Stomach smooth muscle (tissue), 2 donors: Measurements from ENCODE around the gene TTC1.

Experiments
- H3K27ac ChIP-seq: one replicate; pipeline ENCODE4 v1.7.0; 2013; ENCODE audit warnings: mild to moderate bottlenecking, low read length, inconsistent platforms
- H3K27me3 ChIP-seq, 2 donors: one replicate each; pipeline ENCODE4 v1.7.0; 2013; ENCODE audit warnings: low read length in 2 of 2; ENCODE audit not compliant: insufficient read depth in 2 of 2, control insufficient read depth in 1 of 2
- H3K36me3 ChIP-seq, 2 donors: one replicate each; pipeline ENCODE4 v1.7.0; 2013; ENCODE audit warnings: low read length in 2 of 2; ENCODE audit not compliant: control insufficient read depth in 2 of 2, insufficient read depth in 2 of 2
- H3K4me1 ChIP-seq: one replicate; pipeline ENCODE4 v1.7.0; 2013; ENCODE audit warnings: low read length; ENCODE audit not compliant: control insufficient read depth, insufficient read depth
- H3K4me3 ChIP-seq, 2 donors: one replicate each; pipeline ENCODE4 v1.7.0; 2013; ENCODE audit warnings: low read length in 2 of 2
- H3K9ac ChIP-seq, 2 donors: one replicate each; pipeline ENCODE4 v1.7.0; 2013; ENCODE audit warnings: low read length in 2 of 2, mild to moderate bottlenecking in 1 of 2
- H3K9me3 ChIP-seq, 2 donors: one replicate each; pipeline ENCODE4 v1.7.0; 2013; ENCODE audit warnings: low read length in 2 of 2; ENCODE audit not compliant: control insufficient read depth in 2 of 2
- donor health status: healthy.
- donor health status: Pancreatic carcinoma.

Gene TTC1

DNA sequence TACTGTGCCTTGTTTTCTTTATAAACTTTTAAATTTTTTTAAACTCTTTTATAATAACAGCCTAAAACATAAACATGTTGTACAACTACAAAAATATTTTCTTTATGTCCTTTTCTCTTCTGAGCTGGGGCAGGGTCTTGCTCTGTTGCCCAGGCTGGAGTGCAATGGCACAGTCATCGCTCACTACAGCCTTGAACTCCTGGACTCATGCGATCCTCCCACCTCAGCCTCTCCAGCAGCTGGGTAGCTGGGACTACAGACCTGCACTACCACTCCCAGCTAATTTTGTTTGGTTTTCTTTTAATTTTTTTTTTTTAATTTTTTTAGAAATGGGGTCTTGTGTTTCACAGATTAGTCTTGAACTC, 31.5 kb downstream of the TTC1 start:
- no peak overlapping the region for H3K27ac ChIP-seq
- no peak overlapping the region for H3K4me3 ChIP-seq
- H3K4me1 ChIP-seq: no peaks in the 10 kb centered on the region
- H3K27me3 ChIP-seq: no peaks in the 10 kb centered on the region
- H3K36me3 ChIP-seq: peaks cover 22 to 25% of the 10 kb centered on the region in 2 donors
- no peaks in the 10 kb centered on the region for H3K9me3 ChIP-seq
- H3K9ac ChIP-seq: no peak overlapping the region

- H3K27me3 ChIP-seq: no peaks in the 10 kb centered on the region
- no peaks in the 10 kb centered on the region for H3K9me3 ChIP-seq
- no peaks in the 10 kb centered on the region for H3K4me1 ChIP-seq
- H3K9ac ChIP-seq: no peak overlapping the region
- no peak overlapping the region for H3K4me3 ChIP-seq
- peaks cover 7 to 17% of the 10 kb centered on the region in 2 donors for H3K36me3 ChIP-seq
- no peak overlapping the region for H3K27ac ChIP-seq
Observed at GRCh38 chr5:160042671-160043070, 33.7 kb downstream of the TTC1 start.

- Histone ChIP-seq H3K36me3 (peaks cover 5 to 14% of the 10 kb centered on the region in 2 donors), H3K9me3 (no peaks in the 10 kb centered on the region), H3K27me3 (no peaks in the 10 kb centered on the region), H3K27ac (no peak overlapping the region), H3K4me1 (no peaks in the 10 kb centered on the region), H3K4me3 (no peak overlapping the region), H3K9ac (no peak overlapping the region)
Observed at GRCh38 chr5:160044391-160044804, 35.5 kb downstream of the TTC1 start.

GRCh38 chr5:160044967-160045366, 36.0 kb downstream of the TTC1 start:
- Histone ChIP-seq H3K4me3 (no peak overlapping the region), H3K4me1 (no peaks in the 10 kb centered on the region), H3K27ac (no peak overlapping the region), H3K27me3 (no peaks in the 10 kb centered on the region), H3K9me3 (no peaks in the 10 kb centered on the region), H3K9ac (no peak overlapping the region), H3K36me3 (peaks cover 7 to 15% of the 10 kb centered on the region in 2 donors)

DNA sequence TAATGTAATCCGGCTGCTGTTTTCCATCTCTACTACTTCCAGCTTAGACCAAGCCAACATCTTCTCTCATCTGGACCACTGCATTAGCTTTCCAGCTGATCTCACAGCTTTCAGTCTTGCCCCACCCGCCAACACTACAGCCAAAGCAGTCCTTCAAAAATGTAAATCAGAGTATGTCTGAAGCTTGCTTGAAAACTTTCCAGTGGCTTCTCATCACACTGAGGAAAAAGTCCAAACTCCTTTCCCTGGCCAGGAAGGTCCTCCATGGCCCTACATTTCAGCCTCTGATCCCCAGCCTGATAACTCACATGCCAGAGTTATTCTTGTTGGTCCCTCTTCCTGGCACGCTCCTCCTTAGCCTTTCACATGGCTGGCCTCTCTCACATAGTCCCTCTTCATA, 38.5 kb downstream of the TTC1 start:
- no peaks in the 10 kb centered on the region for H3K9me3 ChIP-seq
- H3K9ac ChIP-seq: no peak overlapping the region
- H3K36me3 ChIP-seq: peaks cover 19 to 25% of the 10 kb centered on the region in 2 donors
- no peak overlapping the region for H3K4me3 ChIP-seq
- no peaks in the 10 kb centered on the region for H3K4me1 ChIP-seq
- H3K27ac ChIP-seq: no peak overlapping the region
- H3K27me3 ChIP-seq: no peaks in the 10 kb centered on the region

DNA sequence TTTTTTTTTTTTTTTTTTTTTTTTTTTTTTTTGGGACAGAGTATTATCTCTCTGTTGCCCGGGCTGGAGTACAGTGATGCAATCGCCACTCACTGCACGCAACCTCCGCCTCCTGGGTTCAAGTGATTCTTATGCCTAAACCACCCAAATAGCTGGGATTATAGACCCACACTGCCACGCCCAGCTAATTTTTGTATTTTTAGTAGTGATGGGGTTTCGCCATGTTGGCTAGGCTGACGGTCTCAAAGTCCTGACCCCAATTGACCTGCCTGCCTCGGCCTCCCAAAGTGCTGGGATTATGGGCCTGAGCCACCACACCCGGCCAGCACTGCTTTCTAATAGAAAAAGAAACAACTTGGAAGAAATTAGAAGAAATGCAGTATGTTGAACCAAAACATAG, 39.2 kb downstream of the TTC1 start:
- Histone ChIP-seq H3K4me3 (no peak overlapping the region), H3K27ac (no peak overlapping the region), H3K36me3 (peaks cover 22 to 27% of the 10 kb centered on the region in 2 donors), H3K4me1 (no peaks in the 10 kb centered on the region), H3K27me3 (no peaks in the 10 kb centered on the region), H3K9ac (no peak overlapping the region), H3K9me3 (no peaks in the 10 kb centered on the region)

- Histone ChIP-seq H3K27me3 (no peaks in the 10 kb centered on the region), H3K9me3 (no peaks in the 10 kb centered on the region), H3K36me3 (peaks cover 23 to 32% of the 10 kb centered on the region in 2 donors), H3K4me1 (no peaks in the 10 kb centered on the region), H3K4me3 (no peak overlapping the region), H3K27ac (no peak overlapping the region), H3K9ac (no peak overlapping the region)
Observed at GRCh38 chr5:160049099-160049498, 40.2 kb downstream of the TTC1 start.

DNA sequence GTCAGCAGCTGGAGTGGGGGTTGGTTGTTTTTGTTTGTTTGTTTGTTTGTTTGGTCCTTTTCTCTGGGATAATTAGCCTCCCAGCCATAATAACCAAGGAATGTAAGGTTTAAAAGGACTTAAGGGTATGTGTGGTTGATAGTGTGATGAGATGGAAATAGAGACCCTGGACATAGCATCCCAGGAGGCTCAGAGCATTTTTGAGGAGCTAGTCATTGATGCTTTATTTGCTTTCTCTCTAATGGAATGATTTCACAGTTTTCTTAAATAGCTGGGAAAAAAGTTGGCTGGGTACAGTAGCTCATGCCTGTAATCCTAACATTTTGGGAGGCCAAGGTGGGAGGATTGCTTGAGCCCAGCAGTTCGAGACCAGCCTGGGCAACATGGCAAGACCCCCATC, 45.1 kb downstream of the TTC1 start:
- Histone ChIP-seq H3K27ac (no peak overlapping the region), H3K4me1 (no peaks in the 10 kb centered on the region), H3K27me3 (no peaks in the 10 kb centered on the region), H3K9ac (no peak overlapping the region), H3K36me3 (peaks cover 41 to 55% of the 10 kb centered on the region in 2 donors), H3K9me3 (no peaks in the 10 kb centered on the region), H3K4me3 (no peak overlapping the region)

- Histone ChIP-seq H3K27ac (no peak overlapping the region), H3K9ac (no peak overlapping the region), H3K36me3 (peaks cover 46 to 53% of the 10 kb centered on the region in 2 donors), H3K4me1 (no peaks in the 10 kb centered on the region), H3K4me3 (no peak overlapping the region), H3K9me3 (no peaks in the 10 kb centered on the region), H3K27me3 (no peaks in the 10 kb centered on the region)
Observed at GRCh38 chr5:160054831-160055230, 45.9 kb downstream of the TTC1 start.

GRCh38 chr5:160057256-160057655, 48.3 kb downstream of the TTC1 start:
- H3K9me3 ChIP-seq: no peaks in the 10 kb centered on the region
- H3K9ac ChIP-seq: no peak overlapping the region
- H3K27ac ChIP-seq: no peak overlapping the region
- no peaks in the 10 kb centered on the region for H3K4me1 ChIP-seq
- H3K27me3 ChIP-seq: no peaks in the 10 kb centered on the region
- peaks cover 52 to 57% of the 10 kb centered on the region in 2 donors for H3K36me3 ChIP-seq
- no peak overlapping the region for H3K4me3 ChIP-seq

DNA sequence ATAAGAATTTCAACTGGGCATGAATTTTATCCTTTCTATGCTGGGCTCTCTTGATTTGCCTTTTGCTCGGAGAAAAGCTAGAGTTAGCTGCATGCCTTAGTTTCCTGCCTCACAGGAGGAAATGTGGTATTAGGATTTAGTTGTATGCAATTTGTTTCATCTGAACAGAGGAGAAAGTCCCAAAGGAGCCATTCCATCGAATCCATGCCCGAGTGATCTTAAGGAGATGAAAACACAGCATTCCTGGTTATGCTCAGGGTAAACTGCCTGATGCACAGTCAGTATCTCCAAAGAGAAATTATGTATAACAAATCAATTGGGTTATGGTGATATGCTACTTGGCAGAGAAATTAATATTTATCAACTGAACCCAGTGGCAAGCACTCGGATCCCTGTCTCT, 51.1 kb downstream of the TTC1 start:
- H3K36me3 ChIP-seq: peaks cover 45 to 51% of the 10 kb centered on the region in 2 donors
- H3K9ac ChIP-seq: no peak overlapping the region
- H3K27me3 ChIP-seq: no peaks in the 10 kb centered on the region
- H3K4me1 ChIP-seq: no peaks in the 10 kb centered on the region
- H3K9me3 ChIP-seq: no peaks in the 10 kb centered on the region
- no peak overlapping the region for H3K4me3 ChIP-seq
- H3K27ac ChIP-seq: no peak overlapping the region
